GM18951 (cell line): ENCODE results near the gene UPF2.
"Not testable (repeated sequence)": the region's sequence is repeated elsewhere in the genome, so short reads cannot be mapped to it uniquely, and the experiment has no call there.

Experiments used
- POLR2A ChIP-seq: IDR thresholded peaks from 4 replicates; pipeline ENCODE4 v1.6.1; 2011; ENCODE audit warnings: mild to moderate bottlenecking; ENCODE audit not compliant: insufficient read length, insufficient read depth; ENCODE audit errors: extremely low read depth
- in situ Hi-C: fragments of 300-500 bp; cut with MboI; formaldehyde crosslinking; loops from one replicate; pipeline ENCODE4 v1.12.0; 2022; ENCODE audit warnings: low sequenced_read_pairs, mixed read lengths, inconsistent platforms; ENCODE audit not compliant: unreplicated experiment

Gene UPF2

GRCh38 chr10:12022580-12023257 lies 19.9 kb downstream of the UPF2 start:
- in situ Hi-C loops, result no loop called here
- TF ChIP-seq POLR2A, result no peak

GRCh38 chr10:12020574-12020973 lies 22.0 kb downstream of the UPF2 start:
- no peak for TF ChIP-seq POLR2A
- in situ Hi-C loops, result no loop called here

- in situ Hi-C loops, result no loop called here
- no peak for TF ChIP-seq POLR2A
These were observed 23.2 kb downstream of the UPF2 start for GRCh38 chr10:12019283-12019971.

DNA sequence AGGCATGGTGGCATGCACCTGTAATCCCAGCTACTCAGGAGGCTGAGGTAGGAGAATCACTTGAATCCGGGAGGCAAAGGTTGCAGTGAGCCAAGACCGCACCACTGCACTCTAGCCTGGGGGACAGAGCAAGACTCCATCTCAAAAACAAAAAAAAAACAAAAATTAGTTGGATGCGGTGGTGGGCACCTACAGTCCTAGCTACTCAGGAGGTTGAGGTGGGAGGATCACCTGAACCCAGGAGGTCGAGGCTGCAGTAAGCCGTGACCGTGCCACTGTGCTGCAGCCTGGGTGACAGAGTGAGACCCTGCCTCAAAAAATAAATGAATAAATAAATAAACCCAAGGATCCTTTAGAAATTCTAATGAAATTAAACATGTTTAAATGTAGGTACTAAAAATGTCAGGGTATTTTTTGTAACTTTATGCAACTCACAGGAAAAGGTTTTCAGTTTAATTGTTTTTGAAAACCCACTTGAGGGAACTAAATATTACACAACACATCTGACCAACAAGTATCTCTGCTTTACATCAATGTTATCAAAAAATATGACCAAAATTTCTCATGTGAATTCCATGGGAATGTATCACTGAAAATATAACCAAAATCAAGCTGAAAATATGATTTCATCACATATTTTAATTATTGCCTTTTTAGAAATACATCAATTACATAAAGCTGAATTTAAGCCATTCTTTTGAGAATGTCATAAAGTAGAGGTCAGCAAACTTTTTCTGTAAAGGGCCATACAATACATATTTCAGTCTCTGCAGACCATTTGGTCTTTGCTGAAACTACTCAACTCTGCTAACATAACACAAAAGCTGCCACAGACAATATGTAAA lies 23.9 kb downstream of the UPF2 start:
- in situ Hi-C loops, result no loop called here

GRCh38 chr10:12013926-12014325 lies 28.7 kb downstream of the UPF2 start:
- in situ Hi-C loops, result no loop called here
- TF ChIP-seq POLR2A, result no peak

More for the DNA sequence above, 23.9 kb downstream of the UPF2 start:
- TF ChIP-seq POLR2A, result no peak

GRCh38 chr10:12013391-12013790 lies 29.2 kb downstream of the UPF2 start:
- in situ Hi-C loops, result not testable (repeated sequence)

DNA sequence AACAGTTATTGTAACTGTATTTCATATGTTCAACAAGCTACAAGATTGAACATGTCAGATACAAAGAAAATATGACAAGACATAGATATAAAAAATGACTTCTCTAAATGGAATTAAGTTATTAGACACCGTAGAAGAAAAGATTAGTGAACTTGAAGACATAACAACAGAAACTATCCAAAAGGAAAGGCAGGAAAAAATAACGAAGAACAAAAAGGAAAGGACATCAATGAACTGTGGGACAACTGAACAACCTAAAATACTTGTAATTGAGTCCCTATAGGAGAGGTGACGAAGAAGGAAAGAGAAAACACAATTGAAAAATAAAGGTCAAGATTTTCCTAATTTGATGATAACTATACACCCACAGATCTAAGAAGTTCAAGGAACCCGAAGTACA lies 32.3 kb downstream of the UPF2 start:
- in situ Hi-C loops, result no loop called here
- TF ChIP-seq POLR2A, result no peak

GRCh38 chr10:12008842-12009241 lies 33.8 kb downstream of the UPF2 start:
- in situ Hi-C loops, result not testable (repeated sequence)

DNA sequence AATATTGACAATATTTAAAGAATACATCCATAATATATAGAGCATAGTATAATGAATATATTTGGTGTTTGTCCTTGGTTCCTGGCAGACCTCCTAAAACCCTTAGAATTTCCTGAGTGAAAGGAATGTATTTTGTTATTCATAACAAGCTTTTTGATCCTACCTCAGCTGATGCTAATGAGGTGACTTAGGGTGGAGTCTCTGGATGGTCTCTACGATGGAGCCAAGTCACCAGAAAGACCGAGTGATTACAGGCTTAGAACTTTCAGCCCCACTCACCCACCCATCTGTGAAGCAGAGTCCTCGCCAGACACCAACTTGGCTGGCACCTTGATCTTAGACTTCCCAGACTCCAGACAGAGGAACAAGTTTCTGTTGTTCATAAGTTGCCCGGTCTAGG lies 35.9 kb downstream of the UPF2 start:
- TF ChIP-seq POLR2A, result no peak
- in situ Hi-C loops, result no loop called here

DNA sequence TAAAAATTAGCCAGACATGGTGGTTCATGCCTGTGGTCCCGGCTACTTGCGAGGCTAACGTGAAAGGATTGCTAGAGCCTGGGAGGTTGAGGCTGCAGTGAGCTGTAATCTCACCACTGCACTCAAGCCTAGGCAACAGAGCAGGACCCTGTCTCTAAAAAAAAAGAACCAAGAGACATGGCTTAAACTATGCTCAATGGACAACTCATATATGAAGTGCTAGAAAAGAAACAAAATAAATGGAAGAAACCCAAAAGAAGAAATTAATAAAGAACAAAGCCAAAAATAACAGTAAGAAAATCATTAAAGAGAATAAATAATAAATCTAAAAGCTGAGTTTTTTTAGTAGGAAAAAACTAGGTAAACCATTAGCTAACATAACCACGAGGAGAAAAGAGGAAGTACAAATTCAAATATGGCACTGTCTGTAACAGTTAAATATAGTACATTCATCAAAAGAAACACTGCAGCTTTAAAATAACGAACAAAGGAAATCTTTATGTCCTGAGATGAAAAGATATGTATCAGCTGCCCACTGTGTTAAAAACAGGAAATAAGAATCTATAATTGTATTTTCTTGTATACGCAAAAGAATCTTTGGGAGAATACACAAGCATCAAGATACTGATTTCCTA lies 48.7 kb downstream of the UPF2 start:
- TF ChIP-seq POLR2A, result no peak
- in situ Hi-C loops, result no loop called here

DNA sequence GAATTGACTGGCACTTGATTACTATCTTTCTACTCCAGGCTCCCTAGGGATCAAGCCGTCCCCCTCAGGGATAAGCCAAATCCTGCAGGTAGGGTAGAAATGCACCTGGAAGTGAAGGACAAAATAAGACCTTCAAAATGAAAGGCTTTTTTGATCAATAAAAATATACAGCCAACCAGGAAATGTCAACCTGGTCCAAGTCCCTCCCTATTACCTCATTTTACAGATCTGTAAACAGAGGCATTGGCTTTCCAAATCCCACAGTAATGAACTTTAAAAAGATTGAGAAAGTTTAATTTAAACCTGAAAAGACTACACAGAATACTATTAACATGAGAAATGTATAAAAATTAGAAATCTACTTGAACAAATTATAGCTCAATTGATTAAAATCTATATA lies 53.7 kb downstream of the UPF2 start:
- in situ Hi-C loops, result loop anchor here (10.0 kb wide), 1 partner anchor 194 kb away; no protein-coding TSS in a partner anchor
- TF ChIP-seq POLR2A, result no peak

DNA sequence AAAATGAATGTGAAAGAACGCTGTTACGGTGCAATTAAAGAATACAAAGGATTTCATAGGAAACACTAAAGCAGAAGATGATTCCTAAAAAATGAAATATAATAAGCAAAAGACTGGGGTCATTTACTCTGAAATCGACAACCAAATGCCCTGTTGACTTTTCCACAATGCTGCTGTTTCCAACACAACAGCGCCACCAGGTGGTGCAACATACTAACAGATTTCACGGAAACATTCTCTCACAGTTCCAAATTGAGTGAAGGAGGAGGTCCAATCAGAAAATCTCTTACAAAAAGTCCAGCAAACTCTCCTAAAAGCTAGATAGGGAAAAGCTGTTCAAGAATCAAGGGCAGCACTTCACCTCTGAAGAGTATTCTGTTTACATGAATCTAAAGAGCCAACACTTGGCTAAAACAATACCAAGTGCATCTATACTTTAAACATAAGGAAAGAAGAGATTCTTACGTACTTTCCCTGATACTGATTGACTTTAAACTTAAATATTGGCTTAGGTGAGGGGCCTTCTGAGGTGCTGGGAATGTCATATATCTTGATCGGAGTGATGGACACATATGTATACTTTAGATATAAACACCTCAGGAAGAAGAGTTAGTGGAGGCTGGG lies 55.9 kb downstream of the UPF2 start:
- TF ChIP-seq POLR2A, result no peak

GRCh38 chr10:11982253-11982652 lies 60.4 kb downstream of the UPF2 start:
- no peak for TF ChIP-seq POLR2A
- in situ Hi-C loops, result loop anchor here (10.0 kb wide), 1 partner anchor 187 kb away; no protein-coding TSS in a partner anchor

More for the DNA sequence above, 55.9 kb downstream of the UPF2 start:
- in situ Hi-C loops, result loop anchor here (10.0 kb wide), 1 partner anchor 192 kb away; no protein-coding TSS in a partner anchor
